Astrocyte (in vitro differentiated cells and primary cell): ENCODE measurements around the gene FYCO1. TPM values are rescaled to one million over a fixed set of nuclear protein-coding genes. Genes with fewer than 3 reads are reported as not detected.

ENCODE experiments used
- DNase-seq: peaks from one replicate; pipeline ENCODE4 v3.0.0-alpha.2; 2010; ENCODE audit warnings: low read depth
- FAIRE-seq: peaks from 2 replicates; lab custom pipeline; 2011; peaks lifted over from hg19 to GRCh38; lab: Jason Lieb, UNC
- H2AFZ ChIP-seq: 2 replicates; pipeline ENCODE4 v1.6.0; 2012; ENCODE audit warnings: low read depth, low read length, inconsistent platforms
- H3K27ac ChIP-seq: 2 replicates; pipeline ENCODE4 v1.5.1; 2011; ENCODE audit warnings: low read depth, low read length, inconsistent platforms
- H3K27me3 ChIP-seq: 2 replicates; pipeline ENCODE4 v1.6.0; 2011; ENCODE audit warnings: low read length, inconsistent platforms; ENCODE audit not compliant: insufficient read depth
- H3K36me3 ChIP-seq: 2 replicates; pipeline ENCODE4 v1.5.1; 2011; ENCODE audit warnings: low read length, inconsistent platforms; ENCODE audit not compliant: insufficient read depth
- H3K4me1 ChIP-seq: 2 replicates; pipeline ENCODE4 v1.5.1; 2011; ENCODE audit warnings: low read length, inconsistent platforms; ENCODE audit not compliant: insufficient read depth
- H3K4me2 ChIP-seq: 2 replicates; pipeline ENCODE4 v1.6.0; 2012; ENCODE audit warnings: low read length, inconsistent platforms
- H3K4me3 ChIP-seq: 2 replicates; pipeline ENCODE4 v1.5.1; 2011; ENCODE audit warnings: low read depth, mild to moderate bottlenecking, low read length, inconsistent platforms; ENCODE audit not compliant: insufficient read depth
- H3K79me2 ChIP-seq: 2 replicates; pipeline ENCODE4 v1.6.0; 2012; ENCODE audit warnings: mild to moderate bottlenecking, low read length, inconsistent platforms; ENCODE audit not compliant: insufficient read depth
- H3K9ac ChIP-seq: 2 replicates; pipeline ENCODE4 v1.6.0; 2012; ENCODE audit warnings: mild to moderate bottlenecking, low read length, inconsistent platforms
- H3K9me3 ChIP-seq: 2 replicates; pipeline ENCODE4 v1.5.1; 2012; ENCODE audit warnings: low read depth, mild to moderate bottlenecking, low read length, inconsistent platforms; ENCODE audit not compliant: insufficient read depth
- H4K20me1 ChIP-seq: 2 replicates; pipeline ENCODE4 v1.6.0; 2012; ENCODE audit warnings: low read length, inconsistent platforms; ENCODE audit not compliant: insufficient read depth
- H3K27ac Mint-ChIP-seq: one replicate; pipeline ENCODE4 v1.8.0; 2021; ENCODE audit warnings: mild to moderate bottlenecking, mixed read lengths; ENCODE audit not compliant: unreplicated experiment
- H3K27me3 Mint-ChIP-seq: one replicate; pipeline ENCODE4 v1.8.0; 2021; ENCODE audit warnings: low read depth, mixed read lengths; ENCODE audit not compliant: unreplicated experiment
- H3K36me3 Mint-ChIP-seq: one replicate; pipeline ENCODE4 v1.8.0; 2021; ENCODE audit warnings: low read depth, mixed read lengths; ENCODE audit not compliant: unreplicated experiment
- H3K4me1 Mint-ChIP-seq: one replicate; pipeline ENCODE4 v1.8.0; 2021; ENCODE audit warnings: low read depth, mixed read lengths; ENCODE audit not compliant: unreplicated experiment
- H3K4me3 Mint-ChIP-seq: one replicate; pipeline ENCODE4 v1.8.0; 2021; ENCODE audit warnings: mild to moderate bottlenecking, moderate library complexity, mixed read lengths; ENCODE audit not compliant: unreplicated experiment
- H3K9me3 Mint-ChIP-seq: one replicate; pipeline ENCODE4 v1.8.0; 2021; ENCODE audit warnings: mild to moderate bottlenecking, mixed read lengths; ENCODE audit not compliant: unreplicated experiment
- EZH2 ChIP-seq: IDR thresholded peaks from 2 replicates; pipeline ENCODE4 v1.6.1; 2012; ENCODE audit warnings: mild to moderate bottlenecking, low read length, inconsistent platforms; ENCODE audit not compliant: insufficient read depth
- total RNA-seq: library from RNA; stranded (reverse); gene quantifications from 2 replicates; pipeline ENCODE4 v1.2.1, GENCODE V29; 2021
- TF ChIP-seq, protein P1 (sequence below): IDR thresholded peaks from 2 replicates; pipeline ENCODE4 v1.5.1; 2011; ENCODE audit warnings: low read depth, mild to moderate bottlenecking, inconsistent platforms, low read length, moderate library complexity; ENCODE audit not compliant: insufficient read depth

FYCO1 gene
- total RNA-seq, 1 donor from 2014 or later: 19.7 TPM

DNA sequence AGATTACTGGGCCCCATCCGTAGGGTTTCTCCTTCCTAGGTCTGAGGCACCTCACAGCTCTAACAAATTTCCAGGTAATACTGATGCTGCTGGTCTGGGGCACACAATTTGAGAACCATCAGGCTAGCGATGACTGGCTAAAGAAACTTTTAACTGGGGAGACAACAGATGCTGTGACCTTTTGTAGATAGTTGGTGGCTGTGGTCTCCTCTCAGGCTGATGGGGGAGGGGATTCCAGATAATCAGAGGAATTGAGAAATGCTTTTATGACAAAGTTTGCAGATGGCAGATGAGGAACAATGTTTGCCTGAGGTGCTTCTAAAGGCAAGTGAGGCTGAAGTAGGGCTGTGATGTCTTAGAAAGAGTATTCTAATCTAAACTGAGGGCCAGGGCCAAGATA is 123.1 kb downstream of the FYCO1 start:
- Histone ChIP-seq H3K27me3 (peaks cover 4% of the 10 kb centered on the region), H3K4me3 (no peak overlapping the region), H4K20me1 (no peaks in the 10 kb centered on the region), H3K79me2 (no peaks in the 10 kb centered on the region), H3K9ac (no peak overlapping the region), H3K9me3 (no peaks in the 10 kb centered on the region), H3K27ac (no peak overlapping the region), H3K36me3 (no peaks in the 10 kb centered on the region), H3K4me1 (no peaks in the 10 kb centered on the region), H3K4me2 (no peak overlapping the region), H2AFZ (no peak overlapping the region)
- Mint-ChIP-seq H3K27me3 (peaks cover 15% of the 10 kb centered on the region), H3K36me3 (no peaks in the 10 kb centered on the region), H3K27ac (no peak overlapping the region), H3K9me3 (peaks cover 2% of the 10 kb centered on the region), H3K4me3 (no peak overlapping the region), H3K4me1 (no peaks in the 10 kb centered on the region)
- FAIRE-seq (no peak), DNase-seq (no peak)
- TF ChIP-seq, protein P1, sequence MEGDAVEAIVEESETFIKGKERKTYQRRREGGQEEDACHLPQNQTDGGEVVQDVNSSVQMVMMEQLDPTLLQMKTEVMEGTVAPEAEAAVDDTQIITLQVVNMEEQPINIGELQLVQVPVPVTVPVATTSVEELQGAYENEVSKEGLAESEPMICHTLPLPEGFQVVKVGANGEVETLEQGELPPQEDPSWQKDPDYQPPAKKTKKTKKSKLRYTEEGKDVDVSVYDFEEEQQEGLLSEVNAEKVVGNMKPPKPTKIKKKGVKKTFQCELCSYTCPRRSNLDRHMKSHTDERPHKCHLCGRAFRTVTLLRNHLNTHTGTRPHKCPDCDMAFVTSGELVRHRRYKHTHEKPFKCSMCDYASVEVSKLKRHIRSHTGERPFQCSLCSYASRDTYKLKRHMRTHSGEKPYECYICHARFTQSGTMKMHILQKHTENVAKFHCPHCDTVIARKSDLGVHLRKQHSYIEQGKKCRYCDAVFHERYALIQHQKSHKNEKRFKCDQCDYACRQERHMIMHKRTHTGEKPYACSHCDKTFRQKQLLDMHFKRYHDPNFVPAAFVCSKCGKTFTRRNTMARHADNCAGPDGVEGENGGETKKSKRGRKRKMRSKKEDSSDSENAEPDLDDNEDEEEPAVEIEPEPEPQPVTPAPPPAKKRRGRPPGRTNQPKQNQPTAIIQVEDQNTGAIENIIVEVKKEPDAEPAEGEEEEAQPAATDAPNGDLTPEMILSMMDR: no peak
- TF ChIP-seq EZH2: no peak

DNA sequence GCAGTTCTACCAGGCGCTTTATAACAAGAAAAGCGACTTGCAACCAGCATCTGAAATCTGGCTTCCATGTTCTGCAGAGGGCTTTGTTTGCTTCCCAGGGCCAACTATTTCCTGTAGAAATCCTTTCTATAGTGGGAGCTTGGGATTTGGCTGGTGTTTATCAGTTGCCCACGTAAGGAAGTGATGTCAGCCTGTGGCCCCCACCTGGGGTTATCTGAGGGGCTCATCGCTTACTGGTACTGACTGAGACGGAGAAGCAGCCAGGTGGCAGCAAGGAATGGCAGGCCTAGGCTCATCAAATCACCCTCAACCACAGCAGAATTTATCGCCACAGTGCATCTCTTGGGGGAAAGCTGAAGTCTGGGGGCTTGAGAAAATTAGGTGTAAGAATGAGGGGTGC is 123.8 kb downstream of the FYCO1 start:
- H3K4me2 ChIP-seq: no peak overlapping the region
- no peaks in the 10 kb centered on the region for H3K36me3 ChIP-seq
- no peaks in the 10 kb centered on the region for H4K20me1 ChIP-seq
- no peak overlapping the region for H3K27ac ChIP-seq
- DNase-seq (no peak), FAIRE-seq (no peak)
- Mint-ChIP-seq H3K4me3 (no peak overlapping the region), H3K36me3 (no peaks in the 10 kb centered on the region), H3K27ac (no peak overlapping the region), H3K9me3 (peaks cover 2% of the 10 kb centered on the region), H3K27me3 (peaks cover 18% of the 10 kb centered on the region), H3K4me1 (no peaks in the 10 kb centered on the region)
- peaks cover 1% of the 10 kb centered on the region for H3K27me3 ChIP-seq
- no peak overlapping the region for H2AFZ ChIP-seq
- no peak overlapping the region for H3K4me3 ChIP-seq
- H3K4me1 ChIP-seq: no peaks in the 10 kb centered on the region
- TF ChIP-seq EZH2: no peak
- TF ChIP-seq, protein P1: no peak
- H3K9me3 ChIP-seq: no peaks in the 10 kb centered on the region
- no peaks in the 10 kb centered on the region for H3K79me2 ChIP-seq
- H3K9ac ChIP-seq: no peak overlapping the region

DNA sequence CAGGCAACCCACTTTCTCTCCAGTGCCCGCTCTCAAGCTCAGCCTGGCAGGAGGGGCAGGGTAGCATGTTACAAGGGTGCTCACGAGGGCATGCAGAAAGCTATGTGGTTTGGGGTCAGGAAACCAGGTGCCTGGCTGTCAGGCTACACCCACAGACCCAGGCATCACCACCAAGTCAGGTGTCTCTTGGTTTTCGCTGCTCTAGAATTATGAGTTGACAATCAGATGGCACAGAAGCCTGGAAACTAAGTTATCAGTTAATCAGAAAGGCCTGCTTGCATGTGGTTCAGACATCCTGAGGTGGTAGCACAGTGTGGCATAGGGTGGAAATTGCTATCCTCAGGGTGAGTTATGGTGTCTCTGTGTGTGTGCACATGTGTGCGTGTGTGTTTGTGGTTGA is 125.5 kb downstream of the FYCO1 start:
- Histone ChIP-seq H3K79me2 (no peaks in the 10 kb centered on the region), H3K4me3 (no peak overlapping the region), H2AFZ (no peak overlapping the region), H3K27ac (no peak overlapping the region), H4K20me1 (no peaks in the 10 kb centered on the region), H3K9ac (no peak overlapping the region), H3K4me1 (no peaks in the 10 kb centered on the region), H3K9me3 (no peaks in the 10 kb centered on the region), H3K27me3 (no peaks in the 10 kb centered on the region), H3K36me3 (no peaks in the 10 kb centered on the region), H3K4me2 (no peak overlapping the region)
- H3K27ac Mint-ChIP-seq: no peak overlapping the region
- peaks cover 2% of the 10 kb centered on the region for H3K9me3 Mint-ChIP-seq
- H3K27me3 Mint-ChIP-seq: peaks cover 16% of the 10 kb centered on the region
- DNase-seq (no peak), FAIRE-seq (no peak)
- TF ChIP-seq, protein P1: no peak
- no peak for TF ChIP-seq EZH2
- no peaks in the 10 kb centered on the region for H3K36me3 Mint-ChIP-seq
- no peak overlapping the region for H3K4me3 Mint-ChIP-seq
- no peaks in the 10 kb centered on the region for H3K4me1 Mint-ChIP-seq
